GM23338 (cell line): ENCODE results near the gene GNB5. TPM values are rescaled to one million over a fixed set of nuclear protein-coding genes. Genes with fewer than 3 reads are reported as not detected.

Experiments used
- ATAC-seq: fragments of 200-7000 bp; cut with Tn5 transposase; 3 replicates; pipeline ENCODE4 v1.9.1; 2020
- DNase-seq: peaks from one replicate; pipeline ENCODE4 v3.0.0-alpha.2; 2015; ENCODE audit warnings: low spot score
- H2AFZ ChIP-seq: fragments of 200-600 bp; sonication (generic); 2 replicates; pipeline ENCODE4 v1.8.0; 2016; ENCODE audit warnings: antibody characterized with exemption, mild to moderate bottlenecking, moderate library complexity
- H3F3A ChIP-seq: fragments of 200-600 bp; sonication (generic); replicated peaks from 2 replicates; pipeline ENCODE4 v1.8.0; 2017; ENCODE audit warnings: antibody characterized with exemption, mixed run types, low read depth
- H3K27ac ChIP-seq: fragments of 200-600 bp; sonication (generic); 2 replicates; pipeline ENCODE4 v1.6.1; 2016; ENCODE audit warnings: low read depth
- H3K27me3 ChIP-seq: fragments of 200-600 bp; sonication (generic); 2 replicates; pipeline ENCODE4 v1.8.0; 2016; ENCODE audit warnings: mild to moderate bottlenecking, mixed run types, moderate library complexity; ENCODE audit not compliant: insufficient read depth
- H3K36me3 ChIP-seq: fragments of 200-600 bp; sonication (generic); 2 replicates; pipeline ENCODE4 v1.8.0; 2016; ENCODE audit warnings: mild to moderate bottlenecking; ENCODE audit not compliant: insufficient read depth
- H3K4me1 ChIP-seq: fragments of 200-600 bp; sonication (generic); 2 replicates; pipeline ENCODE4 v1.8.0; 2016; ENCODE audit warnings: mild to moderate bottlenecking, moderate library complexity; ENCODE audit not compliant: insufficient read depth
- H3K4me2 ChIP-seq: fragments of 200-600 bp; sonication (generic); 2 replicates; pipeline ENCODE4 v1.7.1; 2017; ENCODE audit warnings: mixed run types
- H3K4me3 ChIP-seq: fragments of 200-600 bp; sonication (generic); 2 replicates; pipeline ENCODE4 v1.6.1; 2016; ENCODE audit warnings: mixed run types
- H3K79me2 ChIP-seq: fragments of 200-600 bp; sonication (generic); replicated peaks from 2 replicates; pipeline ENCODE4 v1.8.0; 2017; ENCODE audit warnings: mild to moderate bottlenecking; ENCODE audit not compliant: insufficient read depth
- H3K9me2 ChIP-seq: fragments of 200-600 bp; sonication (generic); 2 replicates; pipeline ENCODE4 v1.8.0; 2017; ENCODE audit not compliant: insufficient read depth
- H4K20me1 ChIP-seq: fragments of 200-600 bp; sonication (generic); replicated peaks from 2 replicates; pipeline ENCODE4 v1.8.0; 2017; ENCODE audit warnings: mild to moderate bottlenecking; ENCODE audit not compliant: insufficient read depth
- H3K27ac Mint-ChIP-seq: 2 replicates; pipeline ENCODE4 v1.8.0; 2020; ENCODE audit warnings: inconsistent platforms, mild to moderate bottlenecking, moderate library complexity, mixed read lengths
- H3K27me3 Mint-ChIP-seq: 3 replicates; pipeline ENCODE4 v1.8.0; 2022; ENCODE audit warnings: low read depth, mild to moderate bottlenecking, moderate library complexity, mixed read lengths, inconsistent platforms; ENCODE audit not compliant: insufficient read depth, poor library complexity
- H3K36me3 Mint-ChIP-seq: 3 replicates; pipeline ENCODE4 v1.8.0; 2021; ENCODE audit warnings: low read depth, mild to moderate bottlenecking, inconsistent platforms, moderate library complexity, mixed read lengths
- H3K4me1 Mint-ChIP-seq: 3 replicates; pipeline ENCODE4 v1.8.0; 2020; ENCODE audit warnings: mild to moderate bottlenecking, inconsistent platforms, mixed read lengths
- H3K4me3 Mint-ChIP-seq: 3 replicates; pipeline ENCODE4 v1.8.0; 2021; ENCODE audit warnings: moderate library complexity, mild to moderate bottlenecking, inconsistent platforms, mixed read lengths
- H3K9me3 Mint-ChIP-seq: 3 replicates; pipeline ENCODE4 v1.8.0; 2020; ENCODE audit warnings: moderate library complexity, mild to moderate bottlenecking, inconsistent platforms, mixed read lengths
- CREB1 ChIP-seq: fragments of 250-450 bp; sonication (Bioruptor Pico); IDR thresholded peaks from 2 replicates; pipeline ENCODE4 v1.5.0; 2020; ENCODE audit warnings: low read depth, mild to moderate bottlenecking, moderate library complexity
- CTCF ChIP-seq, 2 experiments: fragments of 200-600 bp in 1 of 2; sonication (generic) in 1 of 2; conservative IDR thresholded peaks; 2 replicates each; pipeline versions ENCODE4 v1.5.1 to v1.6.1; 2016 to 2017; ENCODE audit warnings: antibody characterized with exemption in 2 of 2, low read depth in 2 of 2, mild to moderate bottlenecking in 2 of 2, moderate library complexity in 1 of 2
- ETS1 ChIP-seq: IDR thresholded peaks from 2 replicates; pipeline ENCODE4 v1.6.1; 2016; ENCODE audit warnings: antibody characterized with exemption
- EZH2 ChIP-seq: fragments of 200-600 bp; sonication (generic); IDR thresholded peaks from one replicate; pipeline ENCODE4 v1.8.0; 2017; ENCODE audit warnings: antibody characterized with exemption, mild to moderate bottlenecking, low read depth; ENCODE audit not compliant: unreplicated experiment
- EZH2phosphoT487 ChIP-seq: fragments of 200-600 bp; sonication (generic); IDR thresholded peaks from one replicate; pipeline ENCODE4 v1.8.1; 2018; ENCODE audit warnings: antibody characterized with exemption; ENCODE audit not compliant: unreplicated experiment
- JUNB ChIP-seq: IDR thresholded peaks from one replicate; pipeline ENCODE4 v1.6.1; 2016; ENCODE audit warnings: antibody characterized with exemption; ENCODE audit not compliant: unreplicated experiment
- NANOG ChIP-seq: IDR thresholded peaks from 2 replicates; pipeline ENCODE4 v1.6.1; 2016; ENCODE audit warnings: antibody characterized with exemption, borderline replicate concordance
- POLR2AphosphoS5 ChIP-seq: IDR thresholded peaks from 2 replicates; pipeline ENCODE4 v1.6.1; 2016; ENCODE audit warnings: antibody characterized with exemption, low read depth
- STAT1 ChIP-seq: IDR thresholded peaks from one replicate; pipeline ENCODE4 v1.6.1; 2016; ENCODE audit warnings: antibody characterized with exemption; ENCODE audit not compliant: unreplicated experiment
- ZNF114 ChIP-seq: fragments of 250-450 bp; sonication (Bioruptor Pico); IDR thresholded peaks from 2 replicates; pipeline ENCODE4 v1.5.0; 2020; ENCODE audit warnings: mild to moderate bottlenecking, moderate library complexity
- ZNF331 ChIP-seq: fragments of 250-450 bp; sonication (Bioruptor Pico); IDR thresholded peaks from 2 replicates; pipeline ENCODE4 v1.5.0; 2020; ENCODE audit warnings: low read depth, mild to moderate bottlenecking, moderate library complexity
- ZNF462 ChIP-seq: fragments of 250-450 bp; sonication (Bioruptor Pico); IDR thresholded peaks from 2 replicates; pipeline ENCODE4 v1.5.0; 2020; ENCODE audit warnings: mild to moderate bottlenecking, moderate library complexity
- polyA plus RNA-seq: library from polyadenylated mRNA; unstranded; fragments of >200 nt; fragmentation: Nextera tagmentation; extraction: Ambion mirVana; gene quantifications from 2 replicates; pipeline ENCODE4 v1.2.1, GENCODE V29; 2016
- total RNA-seq: library from RNA; depleted of rRNA; stranded (reverse); fragments of >200 nt; shearing (Covaris generic); gene quantifications from 2 replicates; pipeline ENCODE4 v1.2.3, GENCODE V29; 2014

GNB5 gene
- total and polyA plus RNA-seq, 2 experiments from 2014 or later: 23.0 to 40.8 TPM

- no peak overlapping the region for H3K27ac ChIP-seq
- H3K4me3 ChIP-seq: no peak overlapping the region
- no peak overlapping the region for H2AFZ ChIP-seq
- peaks cover 2% of the 10 kb centered on the region for H3K27me3 Mint-ChIP-seq
- H3K27ac Mint-ChIP-seq: no peak overlapping the region
- no peaks in the 10 kb centered on the region for H3K27me3 ChIP-seq
- H3K4me1 Mint-ChIP-seq: no peaks in the 10 kb centered on the region
- no peaks in the 10 kb centered on the region for H3F3A ChIP-seq
- TF ChIP-seq EZH2: no peak
- TF ChIP-seq NANOG: no peak
- TF ChIP-seq ZNF462 (CRISPR knock-in tag): no peak
- TF ChIP-seq ZNF331 (CRISPR knock-in tag): no peak
- TF ChIP-seq ZNF114 (CRISPR knock-in tag): no peak
- TF ChIP-seq EZH2phosphoT487: no peak
- no peak for TF ChIP-seq CREB1
- TF ChIP-seq CTCF (conservative IDR thresholded peaks at IDR 0.05; ENCODE audit: low read depth in 2 of 2): no peak
- no peak for TF ChIP-seq ETS1
- TF ChIP-seq POLR2AphosphoS5: no peak
- no peak for TF ChIP-seq JUNB
- no peak for TF ChIP-seq STAT1
- no peak for DNase-seq
- no peak overlapping the region for H3K4me3 Mint-ChIP-seq
- H3K4me1 ChIP-seq: no peaks in the 10 kb centered on the region
- no peak for ATAC-seq
- no peaks in the 10 kb centered on the region for H3K79me2 ChIP-seq
- no peaks in the 10 kb centered on the region; the same call in none of the 2 replicates for H3K9me2 ChIP-seq
- H3K36me3 Mint-ChIP-seq: no peaks in the 10 kb centered on the region
- H3K4me2 ChIP-seq: no peak overlapping the region
- H4K20me1 ChIP-seq: no peaks in the 10 kb centered on the region
- H3K36me3 ChIP-seq: no peaks in the 10 kb centered on the region
- H3K9me3 Mint-ChIP-seq: peaks cover 5% of the 10 kb centered on the region; the same call in 2 of the 3 replicates
Measured at GRCh38 chr15:52090193-52090592, 101.0 kb downstream of the GNB5 start.
